ENCODE measurements around the gene CABYR. TPM values are rescaled to one million over a fixed set of nuclear protein-coding genes. Genes with fewer than 3 reads are reported as not detected.

The CABYR gene
- total RNA-seq, 1 experiment from 2014 or later, result 29.4 TPM

GRCh38 chr18:24201699-24202687 lies 63.1 kb downstream of the CABYR start:
- ChIA-PET POLR2A (no interaction called here), CTCF (no interaction called here)
- DNase-seq (ENCODE audit: low read depth, low spot score), result no peak
- Histone ChIP-seq H3K9me3 (ENCODE audit: control insufficient read depth, insufficient read depth, low read depth, low read length) (no peaks in the 10 kb centered on the region), H3K4me3 (ENCODE audit: low read depth in 2 of 2, low read length in 2 of 2) (no peak overlapping the region), H3K27me3 (ENCODE audit: control insufficient read depth, insufficient read depth, low read length) (no peaks in the 10 kb centered on the region), H3K4me1 (ENCODE audit: control insufficient read depth, insufficient read depth, low read length) (no peaks in the 10 kb centered on the region), H3K36me3 (ENCODE audit: control insufficient read depth, insufficient read depth, low read length) (no peaks in the 10 kb centered on the region), H3K27ac (ENCODE audit: low read length) (no peak overlapping the region)
- ATAC-seq, result no peak
- TF ChIP-seq, protein P1, sequence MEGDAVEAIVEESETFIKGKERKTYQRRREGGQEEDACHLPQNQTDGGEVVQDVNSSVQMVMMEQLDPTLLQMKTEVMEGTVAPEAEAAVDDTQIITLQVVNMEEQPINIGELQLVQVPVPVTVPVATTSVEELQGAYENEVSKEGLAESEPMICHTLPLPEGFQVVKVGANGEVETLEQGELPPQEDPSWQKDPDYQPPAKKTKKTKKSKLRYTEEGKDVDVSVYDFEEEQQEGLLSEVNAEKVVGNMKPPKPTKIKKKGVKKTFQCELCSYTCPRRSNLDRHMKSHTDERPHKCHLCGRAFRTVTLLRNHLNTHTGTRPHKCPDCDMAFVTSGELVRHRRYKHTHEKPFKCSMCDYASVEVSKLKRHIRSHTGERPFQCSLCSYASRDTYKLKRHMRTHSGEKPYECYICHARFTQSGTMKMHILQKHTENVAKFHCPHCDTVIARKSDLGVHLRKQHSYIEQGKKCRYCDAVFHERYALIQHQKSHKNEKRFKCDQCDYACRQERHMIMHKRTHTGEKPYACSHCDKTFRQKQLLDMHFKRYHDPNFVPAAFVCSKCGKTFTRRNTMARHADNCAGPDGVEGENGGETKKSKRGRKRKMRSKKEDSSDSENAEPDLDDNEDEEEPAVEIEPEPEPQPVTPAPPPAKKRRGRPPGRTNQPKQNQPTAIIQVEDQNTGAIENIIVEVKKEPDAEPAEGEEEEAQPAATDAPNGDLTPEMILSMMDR (IDR thresholded peaks at IDR 0.05), result no peak
- TF ChIP-seq SIN3A (IDR thresholded peaks at IDR 0.05; ENCODE audit: borderline replicate concordance, insufficient read depth, low read depth, low read length) (no peak), TCF7L2 (IDR thresholded peaks at IDR 0.05; ENCODE audit: low read depth, low read length) (no peak), POLR2AphosphoS5 (IDR thresholded peaks at IDR 0.05; ENCODE audit: low read depth, low read length) (no peak)
- TF ChIP-seq, protein P2, sequence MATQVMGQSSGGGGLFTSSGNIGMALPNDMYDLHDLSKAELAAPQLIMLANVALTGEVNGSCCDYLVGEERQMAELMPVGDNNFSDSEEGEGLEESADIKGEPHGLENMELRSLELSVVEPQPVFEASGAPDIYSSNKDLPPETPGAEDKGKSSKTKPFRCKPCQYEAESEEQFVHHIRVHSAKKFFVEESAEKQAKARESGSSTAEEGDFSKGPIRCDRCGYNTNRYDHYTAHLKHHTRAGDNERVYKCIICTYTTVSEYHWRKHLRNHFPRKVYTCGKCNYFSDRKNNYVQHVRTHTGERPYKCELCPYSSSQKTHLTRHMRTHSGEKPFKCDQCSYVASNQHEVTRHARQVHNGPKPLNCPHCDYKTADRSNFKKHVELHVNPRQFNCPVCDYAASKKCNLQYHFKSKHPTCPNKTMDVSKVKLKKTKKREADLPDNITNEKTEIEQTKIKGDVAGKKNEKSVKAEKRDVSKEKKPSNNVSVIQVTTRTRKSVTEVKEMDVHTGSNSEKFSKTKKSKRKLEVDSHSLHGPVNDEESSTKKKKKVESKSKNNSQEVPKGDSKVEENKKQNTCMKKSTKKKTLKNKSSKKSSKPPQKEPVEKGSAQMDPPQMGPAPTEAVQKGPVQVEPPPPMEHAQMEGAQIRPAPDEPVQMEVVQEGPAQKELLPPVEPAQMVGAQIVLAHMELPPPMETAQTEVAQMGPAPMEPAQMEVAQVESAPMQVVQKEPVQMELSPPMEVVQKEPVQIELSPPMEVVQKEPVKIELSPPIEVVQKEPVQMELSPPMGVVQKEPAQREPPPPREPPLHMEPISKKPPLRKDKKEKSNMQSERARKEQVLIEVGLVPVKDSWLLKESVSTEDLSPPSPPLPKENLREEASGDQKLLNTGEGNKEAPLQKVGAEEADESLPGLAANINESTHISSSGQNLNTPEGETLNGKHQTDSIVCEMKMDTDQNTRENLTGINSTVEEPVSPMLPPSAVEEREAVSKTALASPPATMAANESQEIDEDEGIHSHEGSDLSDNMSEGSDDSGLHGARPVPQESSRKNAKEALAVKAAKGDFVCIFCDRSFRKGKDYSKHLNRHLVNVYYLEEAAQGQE (IDR thresholded peaks at IDR 0.05; ENCODE audit: insufficient read depth in 1 of 2, low read depth in 2 of 2, low read length in 1 of 2), result no peak
- in situ Hi-C loops (cut with HindIII; ENCODE audit: low pct_unique_long_range_greater_than_20kb, low sequenced_read_pairs), result no loop called here
- intact Hi-C loops (cut with micrococcal nuclease; ENCODE audit: unreplicated experiment), result no loop called here
- no TSS peak for BruUV-seq (replicated peaks)

DNA sequence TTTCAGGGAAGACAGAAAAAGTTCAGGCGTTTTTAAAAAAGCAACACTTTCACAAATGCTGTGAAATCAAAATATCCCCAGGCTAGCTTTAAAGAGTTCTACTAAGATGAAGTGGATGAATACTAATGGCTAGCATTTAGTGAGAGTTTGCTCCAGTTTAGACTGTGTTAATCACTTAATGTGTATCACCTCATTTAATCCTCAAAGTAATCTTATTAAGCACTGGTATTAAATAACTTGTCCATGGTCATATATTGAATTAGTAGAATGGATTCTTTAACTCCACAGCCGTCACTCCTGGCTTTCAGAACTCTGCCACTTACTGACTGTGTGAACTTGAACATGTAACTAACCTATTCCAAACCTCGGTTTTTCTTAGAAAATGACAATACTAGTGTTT lies 66.0 kb downstream of the CABYR start:
- no peak overlapping the region for H3K4me3 ChIP-seq (ENCODE audit: low read depth in 2 of 2, low read length in 2 of 2)
- ATAC-seq (no peak), DNase-seq (ENCODE audit: low read depth, low spot score) (no peak)
- no peak overlapping the region for H3K27ac ChIP-seq (ENCODE audit: low read length)
- intact Hi-C loops (cut with micrococcal nuclease; ENCODE audit: unreplicated experiment), result no loop called here
- BruUV-seq (replicated peaks), result no TSS peak
- no peaks in the 10 kb centered on the region for H3K4me1 ChIP-seq (ENCODE audit: control insufficient read depth, insufficient read depth, low read length)
- in situ Hi-C loops (cut with HindIII; ENCODE audit: low pct_unique_long_range_greater_than_20kb, low sequenced_read_pairs), result no loop called here
- CTCF ChIA-PET, result no interaction called here
- TF ChIP-seq, protein P1 (IDR thresholded peaks at IDR 0.05), result no peak
- TF ChIP-seq POLR2AphosphoS5 (IDR thresholded peaks at IDR 0.05; ENCODE audit: low read depth, low read length), result no peak
- no peak for TF ChIP-seq TCF7L2 (IDR thresholded peaks at IDR 0.05; ENCODE audit: low read depth, low read length)
- TF ChIP-seq, protein P2 (IDR thresholded peaks at IDR 0.05; ENCODE audit: insufficient read depth in 1 of 2, low read depth in 2 of 2, low read length in 1 of 2), result no peak
- TF ChIP-seq SIN3A (IDR thresholded peaks at IDR 0.05; ENCODE audit: borderline replicate concordance, insufficient read depth, low read depth, low read length), result no peak
- no peaks in the 10 kb centered on the region for H3K9me3 ChIP-seq (ENCODE audit: control insufficient read depth, insufficient read depth, low read depth, low read length)
- no peaks in the 10 kb centered on the region for H3K27me3 ChIP-seq (ENCODE audit: control insufficient read depth, insufficient read depth, low read length)
- H3K36me3 ChIP-seq (ENCODE audit: control insufficient read depth, insufficient read depth, low read length), result no peaks in the 10 kb centered on the region
- POLR2A ChIA-PET, result interaction anchor here (0.5 kb wide), 1 partner anchor 1185 kb away, joined by 4 read pairs; no protein-coding TSS in a partner anchor

Data from Panc1 (cell line).